Measurements from ENCODE around the gene PLXNA2. TPM values are rescaled to one million over a fixed set of nuclear protein-coding genes. Genes with fewer than 3 reads are reported as not detected.

The PLXNA2 gene
- total and polyA plus RNA-seq, 2 of the 8 experiments (the other 6 are each of a cell fraction or from before 2014, with no cell fraction given), result 0.33 to 1.5 TPM

DNA sequence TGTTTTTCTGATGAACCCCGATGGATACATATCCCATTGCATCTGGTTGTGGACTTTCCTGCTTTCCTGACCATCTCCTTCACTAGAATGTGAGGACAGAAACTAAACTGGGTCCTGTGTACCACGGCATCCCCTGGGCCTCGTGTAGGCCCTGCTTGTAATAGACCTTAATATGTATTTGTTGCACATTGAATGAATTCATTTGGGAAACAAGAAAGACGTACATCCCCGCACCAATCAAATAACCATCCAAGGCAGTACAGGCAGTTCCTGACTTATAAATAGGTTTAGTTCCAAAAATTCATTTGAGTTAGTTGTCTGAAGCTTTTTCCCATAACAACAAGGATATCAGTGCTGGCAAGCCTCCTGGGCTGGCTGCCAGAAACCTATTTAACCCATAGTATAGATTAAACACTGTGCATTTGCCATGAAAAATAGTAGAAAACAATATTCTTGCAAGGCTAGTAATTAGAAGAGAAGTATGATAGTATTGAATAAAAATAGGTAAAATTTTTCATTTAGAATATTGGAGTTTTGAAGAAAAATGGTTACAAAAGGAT, 251.4 kb downstream of the PLXNA2 start (continued):
- TF ChIP-seq RBBP5 (IDR thresholded peaks at IDR 0.05; ENCODE audit: borderline replicate concordance, low read depth, low read length) (no peak), SP1 (IDR thresholded peaks at IDR 0.05; ENCODE audit: low read depth, low read length) (no peak)
